ENCODE results near the gene NAALAD2.

- TF ChIP-seq CTCF (IDR thresholded peaks at IDR 0.05; ENCODE audit: insufficient read depth, low read depth, low read length) (no peak), EZH2 (IDR thresholded peaks at IDR 0.05; ENCODE audit: insufficient read depth, low read length) (no peak)
Measured at GRCh38 chr11:90148900-90149299, 14.4 kb downstream of the NAALAD2 start.

Measured in astrocyte (in vitro differentiated cells and primary cell).